NOMO-1 treated with dmso at 0.1 percent for 144 hours (cell line): ENCODE results near the gene AGA.

ENCODE experiments used
- DNase-seq: peaks from one replicate; lab custom pipeline; 2025; ENCODE audit not compliant: unreplicated experiment; lab: John Stamatoyannopoulos, UW

Gene AGA

GRCh38 chr4:177441803-177442622 is at the start of gene AGA:
Gene AGA (minus strand): TSS chr4:177442437. CDS start chr4:177442375, 62 bp downstream.
- DNase-seq: peak; percentile 91

DNA sequence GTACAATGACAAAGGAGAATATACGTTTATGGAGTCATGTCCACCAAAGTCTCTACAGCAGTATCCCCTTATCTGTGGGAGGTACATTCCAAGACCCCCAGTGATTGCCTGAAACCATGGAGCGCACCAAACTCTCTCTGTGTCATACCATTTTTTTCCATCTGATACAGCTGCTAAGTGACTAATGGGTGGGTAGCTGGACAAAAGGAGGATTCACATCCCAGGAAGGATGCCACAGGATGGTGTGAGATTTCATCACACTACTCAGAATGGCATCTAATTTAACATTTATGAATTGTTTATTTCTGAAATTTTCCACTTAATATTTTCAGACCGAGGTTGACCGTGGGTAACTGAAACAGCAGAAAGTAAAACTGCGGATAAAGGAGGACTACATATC is 49.8 kb upstream of the AGA start:
- no peak for DNase-seq

DNA sequence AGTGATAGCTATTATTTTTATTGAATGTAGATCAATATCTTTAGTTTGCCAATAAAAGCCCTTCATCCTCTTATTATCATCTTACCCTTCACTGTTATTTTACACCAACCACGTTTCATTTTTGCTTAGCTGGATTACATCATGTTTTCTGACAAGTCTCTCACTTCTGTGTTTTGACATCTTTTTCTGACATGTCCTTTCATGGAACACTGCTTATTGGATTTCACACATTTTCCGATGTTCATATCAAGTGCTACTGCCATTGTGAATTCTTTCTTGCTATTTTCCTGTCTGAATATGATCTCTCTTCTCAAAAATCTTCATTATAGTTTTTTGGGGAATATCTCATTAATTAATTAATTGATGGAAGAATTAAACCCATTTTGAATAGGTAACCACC is 48.5 kb upstream of the AGA start:
- DNase-seq: no peak

GRCh38 chr4:177489471-177490246 is 47.4 kb upstream of the AGA start:
- no peak for DNase-seq

DNA sequence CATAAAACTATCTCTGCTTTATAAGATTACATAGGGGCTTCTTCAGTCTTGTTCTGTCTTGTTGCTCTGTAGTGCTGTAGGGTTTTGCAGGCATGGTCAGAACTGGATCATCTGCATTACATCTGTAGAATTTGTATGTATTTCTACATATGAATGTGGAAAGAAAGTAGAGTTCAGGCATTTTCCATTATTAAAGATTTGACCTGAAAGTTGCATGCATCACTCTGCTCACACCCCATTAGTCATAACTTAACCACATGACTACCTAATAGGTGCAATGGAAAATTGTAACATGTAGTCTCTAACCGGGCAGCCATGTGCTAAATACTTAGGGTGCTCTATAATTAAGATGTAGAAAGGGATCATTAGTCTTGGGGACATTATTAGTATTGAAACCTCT is 45.7 kb upstream of the AGA start:
- no peak for DNase-seq

GRCh38 chr4:177485528-177485927 is 43.3 kb upstream of the AGA start:
- no peak for DNase-seq

DNA sequence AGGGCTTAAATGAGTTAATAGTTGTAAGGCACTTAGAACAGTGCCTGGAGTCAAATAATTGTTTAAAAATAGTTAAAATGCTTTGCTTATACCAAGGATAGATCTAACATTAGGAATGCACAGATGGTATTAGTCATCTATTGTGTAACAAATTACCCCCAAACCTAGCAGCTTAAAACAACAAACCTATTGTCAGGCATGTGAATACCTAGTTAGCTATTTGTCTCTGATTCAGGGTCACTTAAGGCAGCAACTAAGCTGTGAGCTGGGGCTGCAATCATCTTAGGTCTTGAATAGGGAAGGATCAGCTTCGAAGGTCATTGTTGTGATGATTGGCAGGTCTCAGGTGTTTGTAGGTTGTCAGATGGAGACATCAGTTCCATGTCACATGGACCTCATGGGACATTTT is 42.4 kb upstream of the AGA start:
- DNase-seq: no peak

DNA sequence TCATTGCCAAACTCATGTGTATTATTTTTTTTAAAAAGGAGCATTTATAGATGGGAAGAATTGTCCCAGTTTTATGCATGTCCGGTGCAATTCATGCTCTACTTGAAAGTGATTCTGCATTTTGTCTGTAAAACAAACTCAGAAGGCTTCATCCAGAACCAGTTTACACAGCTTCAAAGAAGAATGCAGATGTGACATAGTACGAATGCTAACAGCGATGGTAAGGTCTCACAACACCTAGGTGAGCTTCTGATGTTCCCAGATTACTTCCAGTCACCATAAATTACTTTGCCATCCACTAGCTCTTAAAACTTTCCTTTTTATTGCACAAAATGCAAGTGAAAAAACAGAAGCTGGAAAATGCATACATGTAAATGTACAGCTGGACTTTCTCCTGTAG is 41.5 kb upstream of the AGA start:
- DNase-seq: no peak

- no peak for DNase-seq
Observed at GRCh38 chr4:177483271-177483670, 41.0 kb upstream of the AGA start.

- no peak for DNase-seq
Observed at GRCh38 chr4:177482367-177482766, 40.1 kb upstream of the AGA start.

- DNase-seq: no peak
Observed at GRCh38 chr4:177480795-177481194, 38.6 kb upstream of the AGA start.

- DNase-seq: no peak
Observed at GRCh38 chr4:177479063-177479462, 36.8 kb upstream of the AGA start.

GRCh38 chr4:177478496-177478895 is 36.3 kb upstream of the AGA start:
- DNase-seq: no peak

- no peak for DNase-seq
Observed at GRCh38 chr4:177473991-177474390, 31.8 kb upstream of the AGA start.

- DNase-seq: no peak
Observed at GRCh38 chr4:177464026-177464425, 21.8 kb upstream of the AGA start.

GRCh38 chr4:177461606-177462005 is 19.4 kb upstream of the AGA start:
- DNase-seq: no peak

GRCh38 chr4:177460460-177460859 is 18.2 kb upstream of the AGA start:
- DNase-seq: no peak

DNA sequence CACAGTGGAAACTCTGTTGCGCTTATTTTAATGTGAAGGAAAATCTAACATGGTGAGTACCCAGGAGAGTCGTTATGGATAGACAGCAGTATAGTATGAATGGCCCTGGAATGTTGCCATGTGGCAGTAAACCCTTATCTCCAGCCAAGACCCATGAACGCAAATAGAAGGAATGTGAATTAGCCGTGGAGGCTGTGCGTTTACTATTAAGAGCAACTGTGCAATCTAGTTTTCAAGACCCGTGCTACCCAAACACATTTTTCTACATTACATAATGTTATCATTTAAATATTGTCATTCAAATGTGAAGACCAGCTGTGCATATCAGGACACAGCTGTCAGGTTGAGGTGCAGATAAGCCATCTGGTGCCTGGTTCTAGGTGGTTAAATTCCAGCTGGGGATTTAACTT is 13.3 kb upstream of the AGA start:
- DNase-seq: no peak

DNA sequence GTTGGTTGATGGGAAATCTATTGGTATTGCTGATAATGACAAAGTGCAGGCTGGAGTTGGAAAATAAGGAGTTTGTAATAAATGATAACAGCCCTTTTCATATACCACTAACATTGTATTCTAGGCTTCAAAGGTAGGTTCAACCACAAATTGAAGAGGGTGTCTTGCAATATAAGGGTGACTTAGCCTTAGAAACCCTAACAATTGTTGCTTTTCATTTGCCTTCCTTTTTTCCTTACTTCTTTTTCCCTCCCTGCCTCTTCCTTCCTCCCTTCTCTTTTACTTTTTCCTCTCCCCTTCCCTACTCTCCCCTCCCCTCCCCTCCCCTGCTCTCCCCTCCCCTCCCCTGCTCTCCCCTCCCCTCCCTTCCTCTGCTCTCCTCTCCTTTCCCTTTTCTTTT is 10.9 kb upstream of the AGA start:
- no peak for DNase-seq

- DNase-seq: peak; percentile 6
Observed at GRCh38 chr4:177451108-177451500, 8.9 kb upstream of the AGA start.

GRCh38 chr4:177450426-177451107 is 8.3 kb upstream of the AGA start:
- peak; percentile 27 for DNase-seq

DNA sequence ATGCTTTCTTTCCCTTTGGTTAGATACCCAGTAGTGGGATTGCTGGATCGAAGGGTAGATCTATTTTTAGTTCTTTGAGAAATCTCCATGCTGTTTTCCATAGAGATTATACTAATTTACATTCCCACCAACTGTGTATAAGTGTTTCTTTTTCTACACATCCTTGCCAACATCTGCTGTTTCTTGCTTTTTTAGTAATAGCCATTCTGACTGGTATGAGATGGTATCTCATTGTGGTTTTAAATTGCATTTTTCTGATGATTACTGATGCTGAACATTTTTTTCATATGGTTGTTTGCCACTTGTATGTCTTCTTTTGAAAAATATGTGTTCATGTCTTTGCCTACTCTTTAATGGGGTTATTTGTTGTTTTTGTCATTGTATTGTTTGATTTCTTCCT is 6.6 kb upstream of the AGA start:
- no peak for DNase-seq
